C1 segment of cervical spinal cord (tissue), 14 donors: ENCODE results near the gene SLC2A8.

Experiments
- DNase-seq, 14 donors: peaks; one replicate each; lab custom pipeline; 2025; lab: John Stamatoyannopoulos, UW

The SLC2A8 gene, protein sequence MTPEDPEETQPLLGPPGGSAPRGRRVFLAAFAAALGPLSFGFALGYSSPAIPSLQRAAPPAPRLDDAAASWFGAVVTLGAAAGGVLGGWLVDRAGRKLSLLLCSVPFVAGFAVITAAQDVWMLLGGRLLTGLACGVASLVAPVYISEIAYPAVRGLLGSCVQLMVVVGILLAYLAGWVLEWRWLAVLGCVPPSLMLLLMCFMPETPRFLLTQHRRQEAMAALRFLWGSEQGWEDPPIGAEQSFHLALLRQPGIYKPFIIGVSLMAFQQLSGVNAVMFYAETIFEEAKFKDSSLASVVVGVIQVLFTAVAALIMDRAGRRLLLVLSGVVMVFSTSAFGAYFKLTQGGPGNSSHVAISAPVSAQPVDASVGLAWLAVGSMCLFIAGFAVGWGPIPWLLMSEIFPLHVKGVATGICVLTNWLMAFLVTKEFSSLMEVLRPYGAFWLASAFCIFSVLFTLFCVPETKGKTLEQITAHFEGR

DNA sequence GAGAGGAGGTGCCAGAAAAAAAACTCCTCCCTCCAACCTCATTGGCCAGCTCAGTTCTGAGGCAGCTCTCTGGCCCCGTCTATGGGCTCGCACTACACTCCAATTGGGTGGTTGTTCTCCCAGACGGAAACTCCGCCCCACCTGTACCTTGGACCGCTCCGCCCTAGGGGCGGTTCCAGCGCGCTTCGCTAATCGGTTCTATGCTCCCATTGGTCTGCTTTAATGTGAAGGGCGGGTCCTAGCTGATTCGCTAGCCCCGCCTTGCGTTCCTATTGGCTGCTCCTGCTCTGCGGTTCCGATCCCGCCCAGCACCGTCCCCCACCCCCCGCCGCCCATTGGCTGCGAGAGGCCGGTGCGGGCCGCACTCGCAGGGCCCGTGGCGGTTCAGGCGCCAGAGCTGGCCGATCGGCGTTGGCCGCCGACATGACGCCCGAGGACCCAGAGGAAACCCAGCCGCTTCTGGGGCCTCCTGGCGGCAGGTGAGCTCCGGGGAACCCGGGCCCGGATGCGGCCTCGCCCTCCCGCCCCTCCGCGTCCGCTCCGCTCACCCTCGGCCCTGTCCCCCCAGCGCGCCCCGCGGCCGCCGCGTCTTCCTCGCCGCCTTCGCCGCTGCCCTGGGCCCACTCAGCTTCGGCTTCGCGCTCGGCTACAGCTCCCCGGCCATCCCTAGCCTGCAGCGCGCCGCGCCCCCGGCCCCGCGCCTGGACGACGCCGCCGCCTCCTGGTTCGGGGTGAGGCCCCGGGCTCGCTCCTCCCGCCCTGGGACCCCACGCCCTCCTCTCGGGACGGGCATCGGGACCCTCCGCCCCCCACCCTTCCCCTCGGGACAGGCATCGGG, at the start of gene SLC2A8:
Gene SLC2A8 (plus strand): TSS at position 362 of the 838 bp plus-strand sequence. CDS start 62 bp downstream, at position 424.
- peak; percentile 60 to 100 (median 98) for DNase-seq

DNA sequence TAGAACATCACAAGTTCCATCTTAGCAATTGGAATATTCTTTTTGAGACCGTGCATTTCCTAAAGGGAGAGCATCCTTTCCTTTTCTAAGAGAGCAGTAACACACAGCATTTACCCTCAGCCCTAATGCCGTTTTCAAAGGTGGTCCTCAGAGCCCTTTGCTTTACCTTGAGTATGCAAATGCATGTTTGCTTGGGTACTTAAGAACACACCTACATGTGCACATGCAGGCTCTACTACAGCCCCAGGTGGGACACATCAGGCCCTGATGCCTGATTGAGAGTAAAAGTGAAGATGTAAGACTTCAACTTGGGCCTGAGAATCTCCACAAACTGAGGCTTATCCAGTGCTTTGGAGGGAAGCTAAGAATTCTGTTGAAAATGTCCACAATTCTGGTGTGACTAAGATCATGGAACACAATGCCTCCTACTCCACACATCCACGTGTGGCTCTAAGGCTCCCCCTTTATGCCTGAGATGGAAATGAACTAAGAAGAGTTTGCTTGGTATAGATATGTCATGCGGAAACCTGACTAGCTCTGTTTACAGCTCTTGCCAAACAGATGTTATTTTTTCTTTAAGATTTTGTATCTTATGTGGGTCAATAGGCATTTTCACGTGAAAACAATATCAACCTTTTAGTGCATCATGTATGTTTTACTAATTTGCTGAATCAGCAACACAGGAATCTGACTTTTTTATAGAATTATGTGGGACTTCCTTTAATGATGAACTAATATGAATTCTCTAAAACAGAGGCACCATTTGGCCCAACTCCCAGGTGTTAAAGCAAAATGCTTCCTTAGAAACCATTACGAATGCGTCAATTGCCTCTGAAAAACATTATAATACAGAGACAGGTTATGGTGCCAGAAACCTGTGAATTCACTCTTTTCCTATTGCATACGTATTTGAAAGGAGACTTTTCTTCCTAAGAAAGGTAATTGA, 48.9 kb upstream of the SLC2A8 start:
- no peak for DNase-seq

DNA sequence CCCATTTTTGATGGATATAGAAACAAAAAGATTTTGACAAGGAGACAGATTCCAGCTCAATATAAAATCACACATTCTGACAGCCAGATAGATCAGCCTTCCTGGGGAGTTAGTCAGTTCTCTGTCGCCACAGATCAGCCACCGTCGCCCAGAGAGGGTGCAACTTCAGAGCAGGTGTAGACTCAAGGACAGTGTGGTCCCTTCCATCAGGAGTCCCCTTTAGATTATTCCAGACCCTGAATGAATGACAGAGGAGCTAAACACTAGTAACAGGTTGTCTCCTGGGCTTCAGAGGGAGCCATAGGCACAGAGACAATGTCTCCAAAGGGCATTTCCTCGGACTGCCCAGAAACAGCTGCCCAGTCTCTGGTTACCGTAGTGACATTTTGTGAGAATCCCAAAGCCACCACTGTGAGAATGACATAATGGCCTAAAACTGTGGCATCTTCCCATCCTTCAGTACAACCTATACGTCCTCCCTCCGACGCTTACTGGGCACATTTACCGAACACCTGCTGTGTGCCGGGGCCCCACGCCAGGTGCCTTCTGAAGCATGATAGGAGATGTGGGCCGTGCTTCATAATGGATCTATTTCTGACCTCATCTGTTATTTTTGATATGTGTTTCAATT, 47.4 kb upstream of the SLC2A8 start:
- peak in 1 of 14 donors; percentile 83 for DNase-seq

DNA sequence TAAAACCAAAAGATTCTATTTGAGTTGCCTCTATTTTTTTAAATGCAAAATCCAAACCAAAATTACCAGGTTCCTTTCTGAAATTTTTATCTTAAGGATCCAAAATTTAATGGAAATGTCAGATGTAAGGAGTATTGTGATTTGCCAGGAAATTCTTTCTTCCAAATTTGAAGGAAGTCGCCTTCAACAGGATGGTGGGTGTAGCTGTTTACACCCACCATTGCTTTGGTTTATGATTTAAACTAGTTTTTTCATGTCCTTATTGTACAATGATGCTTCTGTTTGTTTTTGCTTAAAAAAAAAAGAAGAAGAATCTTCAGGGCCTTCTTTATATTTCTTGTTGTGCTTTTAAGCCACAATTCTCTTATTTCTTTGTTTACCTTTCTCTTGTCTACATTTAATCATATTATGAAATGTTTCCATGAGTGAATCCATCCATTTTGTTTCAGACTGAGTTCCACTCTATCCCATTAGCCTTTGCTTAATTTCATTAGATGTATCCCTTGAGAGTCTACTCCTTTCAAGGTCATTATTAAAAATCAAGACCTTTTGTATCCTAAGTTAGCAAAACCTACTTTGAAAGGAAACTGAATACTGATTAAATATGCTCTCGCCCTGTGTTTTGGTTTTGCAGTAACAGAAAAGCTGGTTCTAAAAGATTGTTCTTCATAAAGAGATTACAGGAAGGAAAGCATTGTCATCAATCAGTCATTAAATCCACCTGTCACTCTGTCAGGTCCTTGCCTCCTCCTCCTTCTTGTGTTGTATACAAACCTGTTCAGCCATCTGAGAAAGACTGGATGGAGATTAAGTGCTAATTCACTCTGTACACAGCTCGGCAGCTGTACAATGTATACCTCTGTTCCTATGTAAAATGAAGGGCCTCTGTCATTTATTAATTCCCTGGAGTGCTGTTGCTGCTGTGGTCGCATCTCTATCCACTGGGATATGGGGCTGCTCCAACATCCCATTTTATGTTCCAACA, 45.5 kb upstream of the SLC2A8 start:
- DNase-seq, result no peak

DNA sequence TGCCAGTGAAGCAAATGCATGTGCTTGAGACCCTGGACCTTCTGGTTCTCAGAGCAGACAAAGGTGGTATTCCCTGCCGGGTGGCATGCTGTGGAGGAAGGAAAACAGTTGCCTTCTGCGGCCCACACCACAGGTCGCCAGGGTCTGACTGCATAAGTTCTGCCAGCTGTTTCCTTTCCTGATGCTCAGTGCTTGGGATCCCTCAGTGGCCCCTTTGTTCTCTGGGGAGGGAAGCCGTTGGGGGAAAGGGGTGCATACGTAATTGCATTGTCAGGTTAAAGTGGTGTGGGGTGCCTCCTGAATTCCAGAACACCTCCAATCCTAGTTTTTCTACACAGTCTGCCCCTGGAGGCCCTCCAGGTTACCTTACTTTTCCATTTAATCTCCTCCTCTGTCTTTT, 43.1 kb upstream of the SLC2A8 start:
- no peak for DNase-seq

DNA sequence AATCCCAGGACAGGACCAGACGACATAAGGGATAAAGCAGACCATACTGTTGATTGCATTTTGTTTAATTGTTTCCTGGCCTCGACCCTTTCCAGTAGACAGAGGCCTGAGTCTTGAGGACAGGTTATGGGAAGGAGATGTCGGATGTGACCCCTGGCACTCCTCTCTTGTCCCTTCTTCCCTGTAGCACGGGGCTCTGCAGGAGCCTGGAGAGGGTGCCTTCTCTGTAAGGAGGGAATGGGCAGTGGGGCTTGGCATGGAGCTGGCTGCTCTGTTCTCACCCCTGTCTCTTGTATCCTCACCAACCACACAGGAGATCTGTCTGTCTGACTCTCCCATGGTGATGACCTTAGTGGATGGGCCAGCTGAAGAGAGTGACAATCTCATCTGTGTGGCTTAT, 40.1 kb upstream of the SLC2A8 start:
- DNase-seq, result no peak

DNA sequence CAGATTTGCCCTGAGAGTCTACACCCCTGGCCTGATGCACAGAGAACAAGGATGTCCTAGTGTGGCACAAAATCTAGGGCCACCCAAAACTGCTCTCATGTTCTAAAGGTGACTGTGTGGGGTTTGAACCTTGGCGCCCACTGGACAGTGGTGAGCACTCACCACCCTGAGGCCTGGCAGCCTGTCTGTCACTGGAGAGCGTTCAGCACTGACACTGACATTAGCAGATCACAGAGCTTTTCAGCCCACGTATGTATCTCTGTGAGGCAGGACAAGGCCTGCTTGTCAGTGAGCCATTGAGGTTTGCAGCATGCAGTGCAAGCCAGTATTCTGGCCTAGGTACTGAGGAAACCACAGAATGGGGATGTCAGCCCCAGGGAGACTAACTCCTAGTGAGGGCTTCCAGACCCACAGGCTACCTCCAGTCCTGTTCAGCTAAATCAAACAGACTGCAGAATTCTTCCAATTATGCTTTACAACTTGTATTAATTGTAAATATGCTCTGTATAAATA, 38.9 kb upstream of the SLC2A8 start:
- DNase-seq, result no peak

DNA sequence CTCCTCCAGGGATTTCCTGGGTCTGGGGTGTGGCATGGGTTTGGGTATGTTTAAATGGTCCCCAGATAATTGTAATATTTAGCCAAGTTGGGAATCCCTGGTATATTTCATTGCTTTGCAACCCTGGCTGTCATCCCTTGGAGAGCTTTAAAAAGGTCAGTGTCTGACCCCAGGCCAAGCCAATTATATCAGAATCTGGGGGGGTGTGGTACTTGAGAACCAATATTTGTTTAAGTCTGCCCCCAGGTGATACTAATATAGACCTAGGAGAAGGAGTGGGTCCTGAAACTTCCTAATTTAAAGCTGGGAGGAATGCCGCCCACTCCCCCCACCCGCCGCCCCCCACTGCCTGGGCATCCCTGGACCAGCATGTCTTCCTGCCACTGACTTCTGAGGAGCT, 38.2 kb upstream of the SLC2A8 start:
- no peak for DNase-seq

DNA sequence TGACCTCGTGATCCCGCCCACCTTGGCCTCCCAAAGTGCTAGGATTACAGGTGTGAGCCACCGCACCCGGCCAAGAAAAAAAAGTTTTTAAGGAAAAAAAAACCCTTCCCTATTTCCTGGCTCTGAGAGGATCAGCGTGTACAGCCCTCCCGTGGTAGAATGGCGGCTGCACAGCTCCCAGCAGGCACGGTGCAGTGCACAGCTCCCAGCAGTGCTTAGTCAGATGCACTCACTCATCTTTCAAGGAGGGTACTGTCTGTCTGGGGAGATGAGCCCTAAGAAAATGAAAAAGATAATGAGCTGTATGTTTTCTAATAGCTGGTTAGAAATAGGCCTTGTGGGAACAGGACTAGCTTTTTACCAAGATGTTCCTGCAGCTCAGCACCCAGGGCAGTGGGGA, 36.7 kb upstream of the SLC2A8 start:
- no peak for DNase-seq

DNA sequence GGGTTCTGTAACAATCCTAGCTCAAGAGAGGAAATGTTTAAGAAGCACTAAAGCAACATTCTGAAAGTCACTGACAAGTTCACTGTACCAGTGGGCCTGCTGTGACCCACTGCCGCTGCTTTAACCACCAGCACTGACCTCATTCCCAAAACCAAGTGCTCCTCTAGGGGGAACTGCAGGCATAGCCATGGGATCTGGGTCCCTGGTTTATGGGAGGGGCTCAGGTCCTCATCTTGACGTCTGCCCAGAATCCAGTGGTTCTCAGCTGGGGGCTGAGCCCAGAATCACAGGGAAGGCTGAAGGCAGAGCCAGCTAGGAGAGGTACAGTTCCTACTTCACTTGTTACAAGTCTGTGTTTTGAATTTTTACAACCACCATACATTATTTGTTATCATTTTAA, 36.1 kb upstream of the SLC2A8 start:
- DNase-seq, result peak in 2 of 14 donors; percentile 12 to 42

DNA sequence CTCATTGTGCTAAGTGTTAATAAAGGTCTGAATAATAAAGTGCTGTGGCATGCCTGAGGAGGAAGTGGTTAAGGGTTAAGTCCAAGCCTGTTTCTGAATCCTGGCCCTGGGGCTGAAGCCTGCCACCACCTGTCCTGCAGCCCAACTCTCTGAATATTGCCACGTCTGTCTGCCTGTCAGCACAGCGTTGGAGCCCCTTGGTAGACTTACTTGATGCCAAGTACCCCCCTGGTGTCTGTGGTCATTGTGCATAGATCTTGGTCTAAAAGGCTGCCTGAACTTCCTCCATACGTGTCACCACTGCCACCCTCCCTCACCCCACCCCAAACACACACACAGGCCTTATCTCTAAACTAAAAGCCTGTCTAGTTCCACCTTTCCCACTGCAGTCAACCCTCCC, 35.4 kb upstream of the SLC2A8 start:
- no peak for DNase-seq

DNA sequence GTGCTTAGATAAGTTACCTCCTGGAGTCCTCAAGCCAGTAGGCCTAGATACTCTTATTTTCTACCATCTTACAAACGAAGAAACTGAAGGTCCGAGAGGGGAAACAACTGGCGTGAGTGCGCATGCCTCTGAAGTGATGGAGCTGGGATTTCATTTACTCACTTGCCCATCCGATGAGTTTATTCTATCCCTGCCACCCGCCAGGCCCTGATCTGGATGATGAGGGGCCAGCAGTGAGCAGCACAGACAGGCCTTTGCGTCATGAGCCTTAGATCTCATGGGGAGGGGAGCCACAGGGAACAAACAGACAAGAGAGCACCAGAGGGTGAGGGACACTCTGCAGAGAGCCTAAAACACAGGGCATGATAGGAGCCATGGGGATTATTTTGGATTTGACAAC, 34.1 kb upstream of the SLC2A8 start:
- no peak for DNase-seq

DNA sequence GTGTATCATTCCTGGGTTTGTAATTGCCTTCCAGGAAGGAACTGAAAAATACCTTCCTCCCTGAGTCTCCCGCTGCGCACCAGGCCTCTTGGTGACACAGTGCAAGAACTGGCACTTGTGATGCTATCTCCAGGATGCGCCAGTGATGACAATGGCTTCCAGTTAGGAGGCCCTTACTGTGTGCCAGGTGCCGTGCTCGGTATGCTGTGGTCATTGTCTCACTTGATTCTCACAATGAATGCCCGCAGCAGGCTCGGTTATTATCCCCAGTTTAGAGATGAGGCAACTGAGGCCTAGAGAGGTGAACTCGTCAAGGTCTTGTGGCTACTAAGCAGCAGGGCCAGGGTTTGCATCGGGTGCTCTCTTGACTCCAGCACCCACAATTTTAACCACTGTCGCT, 31.5 kb upstream of the SLC2A8 start:
- no peak for DNase-seq

DNA sequence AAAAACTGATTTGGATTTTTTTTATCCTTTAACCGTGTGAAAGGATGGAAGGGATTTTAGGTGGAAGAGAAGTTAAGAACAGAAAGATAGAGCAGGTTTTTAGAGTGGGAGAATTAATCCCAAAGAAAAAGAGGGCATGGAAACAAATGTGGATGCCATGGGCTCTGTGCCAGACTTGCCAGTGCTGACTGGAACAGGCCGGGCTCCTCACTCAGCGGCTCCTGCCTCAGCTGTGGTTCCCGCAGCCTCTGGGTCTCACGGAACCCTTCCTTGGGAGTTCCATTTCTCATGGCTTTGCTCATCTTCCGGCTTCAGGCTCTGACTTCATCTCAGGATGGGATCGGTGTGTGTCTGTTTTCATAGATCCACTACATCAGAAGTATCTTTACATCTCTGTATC, 30.4 kb upstream of the SLC2A8 start:
- DNase-seq, result peak in 8 of 14 donors; percentile 16 to 41 (median 28)

DNA sequence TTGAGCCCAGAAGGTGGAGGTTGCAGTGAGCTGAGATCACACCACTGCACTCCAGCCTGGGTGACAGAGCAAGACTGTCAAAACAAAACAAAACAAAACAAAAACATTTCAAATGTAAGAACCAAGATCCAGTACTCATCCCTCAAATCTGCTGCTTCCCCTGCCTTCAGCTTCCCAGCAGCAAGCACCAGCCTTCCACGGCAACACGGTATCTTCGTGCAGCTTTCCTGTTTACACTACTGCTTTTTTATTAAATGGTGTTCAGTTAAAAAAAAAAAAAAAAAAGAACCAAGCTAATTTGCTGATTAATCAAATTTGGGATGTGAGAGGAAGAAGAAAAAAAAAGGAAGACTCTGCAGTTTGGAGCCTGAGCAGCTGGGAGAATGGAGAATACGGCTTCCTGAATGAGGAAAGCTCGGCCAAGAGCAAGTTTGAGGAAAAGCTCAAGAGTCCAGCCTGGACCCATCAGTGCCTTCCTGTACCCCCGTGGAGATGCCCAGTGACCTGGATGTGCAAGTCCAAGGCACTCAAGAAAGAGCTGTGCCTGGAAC, 28.0 kb upstream of the SLC2A8 start:
- no peak for DNase-seq

DNA sequence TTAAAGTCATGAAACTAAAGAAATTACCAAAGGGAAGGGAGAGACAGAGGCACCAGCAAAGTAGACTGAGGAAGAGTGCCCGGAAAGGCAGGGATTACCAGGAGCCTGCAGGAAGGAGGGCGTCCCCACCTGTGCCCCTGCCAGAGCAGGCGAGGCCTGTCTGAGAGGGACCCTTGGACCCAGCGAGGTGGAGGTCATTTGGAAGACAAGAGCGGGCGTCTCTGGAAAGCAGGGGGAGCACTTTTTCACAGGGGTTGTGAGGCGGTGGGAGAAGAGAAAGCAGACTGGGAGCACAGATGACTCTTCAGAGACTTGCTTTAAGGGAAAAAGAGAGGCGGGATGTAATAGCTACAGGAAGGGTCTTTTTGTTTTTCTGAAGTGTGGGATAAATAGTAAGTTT, 27.5 kb upstream of the SLC2A8 start:
- DNase-seq, result peak in 1 of 14 donors; percentile 28

DNA sequence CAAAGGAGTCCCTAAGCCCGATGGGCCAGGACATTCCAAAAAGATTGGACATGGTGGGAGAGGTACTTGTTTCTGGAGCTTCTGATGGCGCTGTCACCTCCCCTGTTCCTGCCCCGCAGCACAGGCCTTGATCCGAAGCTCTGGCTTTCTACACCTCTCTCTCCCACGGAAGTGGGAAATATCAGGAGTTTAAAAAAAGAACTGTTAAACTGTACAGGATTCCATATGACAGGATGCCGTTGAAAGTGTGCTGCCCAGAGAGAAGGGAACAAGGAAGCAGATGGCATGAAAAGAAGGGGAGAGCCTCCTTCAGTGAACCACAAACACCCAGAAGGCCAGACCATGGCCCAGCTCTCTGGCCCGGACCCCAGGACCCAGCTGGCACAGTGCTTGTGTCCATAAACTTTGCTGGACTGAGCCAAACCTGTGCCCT, 26.8 kb upstream of the SLC2A8 start:
- DNase-seq, result peak in 1 of 14 donors; percentile 72

DNA sequence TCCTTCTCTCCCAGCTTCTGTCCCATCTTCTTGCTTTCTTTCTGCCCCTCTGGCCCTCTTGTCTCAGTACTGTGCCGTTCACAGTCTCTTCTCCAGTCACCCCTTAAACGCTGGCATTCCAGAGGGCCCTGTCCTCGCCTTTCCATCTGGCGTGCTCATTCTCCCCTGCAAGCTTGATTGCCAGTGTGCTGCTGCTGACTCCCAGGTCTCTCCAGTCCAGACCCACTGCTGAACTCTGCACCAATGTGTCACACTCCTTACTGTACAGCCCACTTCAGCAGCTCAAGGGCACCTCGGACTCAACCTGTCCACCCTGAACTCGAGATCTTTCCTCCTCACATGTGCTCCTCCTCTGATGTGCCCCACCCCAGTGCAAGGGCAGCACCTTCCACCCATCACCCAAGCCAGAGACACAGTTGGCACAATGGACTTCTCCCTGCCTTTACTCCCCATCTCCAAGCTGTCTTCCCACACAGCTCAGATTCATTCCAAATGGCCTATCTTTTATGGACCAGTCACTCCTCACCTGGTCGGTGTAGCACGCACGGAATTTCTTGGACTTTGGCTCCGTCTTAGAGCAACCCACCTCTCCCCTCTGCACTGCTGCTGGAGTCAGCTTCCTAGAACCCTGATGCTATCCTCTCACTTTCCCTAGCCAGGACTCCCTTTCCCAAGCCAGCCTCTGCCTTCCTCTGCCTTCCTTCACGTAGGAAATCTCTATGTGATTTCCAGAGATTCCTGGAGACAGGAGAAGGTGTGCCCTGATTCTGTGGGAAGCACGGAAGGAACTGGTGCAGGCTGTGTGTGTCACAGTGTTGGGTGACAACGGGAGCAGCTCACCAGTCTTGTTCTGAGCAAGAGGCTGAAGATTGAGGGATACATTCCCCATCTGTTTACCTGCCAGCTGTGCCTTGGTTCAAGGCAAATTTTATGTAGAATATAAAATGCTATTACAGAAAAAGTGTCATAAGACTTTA, 26.0 kb upstream of the SLC2A8 start:
- peak in 1 of 14 donors; percentile 72 for DNase-seq
